ENCODE measurements around the gene EXOSC7.
A peak's percentile ranks its signal among the peaks of the same experiment; 100 is the strongest.

Gene EXOSC7

DNA sequence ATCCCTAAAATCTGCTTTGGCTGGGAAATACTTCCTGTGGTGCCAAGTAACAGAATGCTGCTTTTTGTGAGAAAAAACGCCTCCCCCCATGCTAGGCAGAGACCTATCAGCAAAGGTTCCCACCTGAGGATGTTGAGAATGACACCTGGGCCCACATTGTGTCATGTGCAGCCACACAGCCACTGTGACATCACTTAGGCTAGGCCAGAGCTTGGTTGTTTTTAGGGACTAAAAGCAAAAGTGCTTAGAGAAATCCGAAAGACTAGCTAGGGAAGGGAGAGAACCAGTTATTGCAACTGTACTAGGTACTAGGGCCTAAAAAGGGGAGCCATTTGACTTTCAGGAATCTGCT, 6.2 kb upstream of the EXOSC7 start:
- H3K4me3 ChIP-seq (ENCODE audit: low read depth, low read length) = no peak overlapping the region
- TF ChIP-seq, protein P1, sequence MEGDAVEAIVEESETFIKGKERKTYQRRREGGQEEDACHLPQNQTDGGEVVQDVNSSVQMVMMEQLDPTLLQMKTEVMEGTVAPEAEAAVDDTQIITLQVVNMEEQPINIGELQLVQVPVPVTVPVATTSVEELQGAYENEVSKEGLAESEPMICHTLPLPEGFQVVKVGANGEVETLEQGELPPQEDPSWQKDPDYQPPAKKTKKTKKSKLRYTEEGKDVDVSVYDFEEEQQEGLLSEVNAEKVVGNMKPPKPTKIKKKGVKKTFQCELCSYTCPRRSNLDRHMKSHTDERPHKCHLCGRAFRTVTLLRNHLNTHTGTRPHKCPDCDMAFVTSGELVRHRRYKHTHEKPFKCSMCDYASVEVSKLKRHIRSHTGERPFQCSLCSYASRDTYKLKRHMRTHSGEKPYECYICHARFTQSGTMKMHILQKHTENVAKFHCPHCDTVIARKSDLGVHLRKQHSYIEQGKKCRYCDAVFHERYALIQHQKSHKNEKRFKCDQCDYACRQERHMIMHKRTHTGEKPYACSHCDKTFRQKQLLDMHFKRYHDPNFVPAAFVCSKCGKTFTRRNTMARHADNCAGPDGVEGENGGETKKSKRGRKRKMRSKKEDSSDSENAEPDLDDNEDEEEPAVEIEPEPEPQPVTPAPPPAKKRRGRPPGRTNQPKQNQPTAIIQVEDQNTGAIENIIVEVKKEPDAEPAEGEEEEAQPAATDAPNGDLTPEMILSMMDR (IDR thresholded peaks at IDR 0.05; ENCODE audit: low read depth, low read length) = no peak

DNA sequence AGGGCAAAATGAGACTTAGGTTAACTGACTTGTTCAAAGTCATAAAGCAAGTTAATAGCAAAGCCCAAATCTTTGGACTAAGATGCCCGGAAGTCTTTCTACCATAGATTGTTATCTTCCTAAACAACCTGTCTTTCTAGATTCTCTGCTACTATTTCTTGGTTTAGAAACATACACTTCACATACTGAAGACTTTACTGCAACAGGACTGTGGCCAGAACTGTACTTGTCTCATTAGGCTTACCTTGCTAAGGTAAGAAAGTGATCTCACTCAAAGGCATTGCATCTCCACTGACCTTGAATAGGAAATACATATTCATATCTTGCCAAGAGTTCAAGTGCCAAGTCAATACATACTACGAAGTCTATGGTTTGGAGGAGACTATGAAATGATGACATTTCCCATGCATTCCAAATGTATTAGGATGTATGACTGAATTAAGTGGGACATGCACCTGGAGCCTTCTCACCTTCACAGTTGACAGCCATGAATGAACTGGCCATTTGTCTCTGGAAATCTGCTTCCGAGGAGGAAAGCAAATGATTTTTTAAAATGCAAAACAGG, 5.0 kb upstream of the EXOSC7 start:
- H3K4me3 ChIP-seq (ENCODE audit: low read depth, low read length) = no peak overlapping the region
- TF ChIP-seq, protein P1 (IDR thresholded peaks at IDR 0.05; ENCODE audit: low read depth, low read length) = no peak

DNA sequence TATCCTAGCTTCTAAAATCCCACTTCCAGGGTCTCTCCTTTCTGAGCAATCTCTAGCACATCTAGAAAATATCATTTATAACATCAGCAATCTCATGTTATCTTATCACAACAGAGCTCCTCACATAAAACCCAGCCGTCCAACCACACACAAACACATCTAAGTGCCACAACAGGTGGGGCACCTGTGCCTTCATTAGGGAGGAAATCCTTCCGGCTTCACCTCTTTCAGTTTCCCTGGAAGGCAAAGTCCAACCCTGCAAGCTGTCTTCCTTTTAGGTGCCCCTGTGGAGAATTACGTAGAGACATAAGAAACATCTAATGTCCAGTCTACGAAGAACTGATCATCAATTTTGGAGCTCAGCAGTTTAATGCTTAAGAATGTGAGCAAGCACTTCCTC, 1.6 kb upstream of the EXOSC7 start:
- H3K4me3 ChIP-seq (ENCODE audit: low read depth, low read length) = peak overlapping the region; percentile 95
- TF ChIP-seq, protein P1 (IDR thresholded peaks at IDR 0.05; ENCODE audit: low read depth, low read length) = no peak

DNA sequence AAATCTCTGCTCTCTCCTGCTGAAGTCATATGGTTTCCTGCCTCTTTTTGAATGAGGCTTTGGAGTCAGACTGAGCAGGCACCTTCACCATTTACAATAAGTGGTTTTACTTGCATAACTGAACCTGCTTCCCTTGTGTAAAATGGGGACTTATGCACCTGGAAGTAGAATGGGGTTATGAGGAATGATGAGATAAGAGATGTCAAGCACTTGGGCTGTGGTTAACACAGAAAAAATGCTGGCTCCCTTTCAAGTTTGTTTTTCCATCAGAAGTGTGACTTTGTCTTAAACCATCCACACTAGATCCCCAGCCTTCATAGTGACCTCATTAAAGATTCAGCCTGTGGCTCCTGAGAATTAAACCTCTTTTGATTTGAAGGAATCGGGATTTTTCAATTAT, 5.2 kb downstream of the EXOSC7 start:
- TF ChIP-seq, protein P1 (IDR thresholded peaks at IDR 0.05; ENCODE audit: low read depth, low read length) = no peak

DNA sequence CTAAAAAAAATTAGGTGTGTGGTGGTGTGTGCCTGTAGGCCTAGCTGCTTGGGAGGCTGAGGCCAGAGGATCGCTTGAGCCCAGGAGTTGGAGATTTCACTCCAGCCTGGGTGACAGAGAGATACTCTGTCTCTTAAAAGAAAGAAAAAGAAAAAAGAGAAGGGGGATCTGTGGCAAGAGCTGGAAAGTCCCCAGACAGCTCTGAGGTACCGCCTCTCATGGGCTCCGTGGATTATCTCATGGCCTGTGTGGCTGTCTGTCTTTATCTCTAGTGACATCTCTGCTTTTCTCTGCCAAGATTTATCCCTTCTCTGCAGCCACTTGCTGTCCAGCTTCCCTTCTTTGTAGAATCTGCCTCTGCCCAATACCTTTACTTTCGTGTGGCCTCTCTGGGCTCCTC, 5.7 kb downstream of the EXOSC7 start:
- H3K4me3 ChIP-seq (ENCODE audit: low read depth, low read length) = no peak overlapping the region
- TF ChIP-seq, protein P1 (IDR thresholded peaks at IDR 0.05; ENCODE audit: low read depth, low read length) = no peak

More for the DNA sequence above, 5.2 kb downstream of the EXOSC7 start:
- no peak overlapping the region for H3K4me3 ChIP-seq (ENCODE audit: low read depth, low read length)

GRCh38 chr3:44982817-44983216, 6.8 kb downstream of the EXOSC7 start:
- TF ChIP-seq, protein P1 (IDR thresholded peaks at IDR 0.05; ENCODE audit: low read depth, low read length) = no peak

DNA sequence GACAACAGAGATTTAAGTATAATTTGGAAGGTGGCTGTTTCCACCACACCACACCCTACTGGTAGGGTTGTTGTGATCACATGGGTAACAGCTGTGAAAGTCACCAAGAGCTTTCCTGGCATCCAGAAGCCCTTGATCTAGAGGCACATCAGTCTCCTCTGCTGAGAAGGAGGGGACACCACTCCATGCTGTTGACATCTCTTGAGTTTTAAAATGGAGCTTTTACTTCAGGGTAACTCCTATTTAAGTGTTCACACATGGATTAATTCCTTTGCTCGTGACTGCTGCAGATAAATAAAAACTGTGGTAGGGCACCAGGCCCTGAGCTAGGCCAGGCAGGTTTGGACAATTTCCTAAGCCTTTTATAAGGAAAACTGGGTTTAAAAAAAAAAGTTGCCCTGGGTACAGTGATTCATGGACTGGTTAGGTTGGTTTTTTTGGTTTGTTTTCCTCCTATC, 7.5 kb downstream of the EXOSC7 start:
- TF ChIP-seq, protein P1 (IDR thresholded peaks at IDR 0.05; ENCODE audit: low read depth, low read length) = no peak
- H3K4me3 ChIP-seq (ENCODE audit: low read depth, low read length) = no peak overlapping the region

More at GRCh38 chr3:44982817-44983216, 6.8 kb downstream of the EXOSC7 start:
- H3K4me3 ChIP-seq (ENCODE audit: low read depth, low read length) = no peak overlapping the region

Measured in WI38 (cell line).